ENCODE data around the gene TFF1. TPM values are rescaled to one million over a fixed set of nuclear protein-coding genes. Genes with fewer than 3 reads are reported as not detected.

Gene TFF1
- total RNA-seq, 1 donor from 2014 or later = not detected

DNA sequence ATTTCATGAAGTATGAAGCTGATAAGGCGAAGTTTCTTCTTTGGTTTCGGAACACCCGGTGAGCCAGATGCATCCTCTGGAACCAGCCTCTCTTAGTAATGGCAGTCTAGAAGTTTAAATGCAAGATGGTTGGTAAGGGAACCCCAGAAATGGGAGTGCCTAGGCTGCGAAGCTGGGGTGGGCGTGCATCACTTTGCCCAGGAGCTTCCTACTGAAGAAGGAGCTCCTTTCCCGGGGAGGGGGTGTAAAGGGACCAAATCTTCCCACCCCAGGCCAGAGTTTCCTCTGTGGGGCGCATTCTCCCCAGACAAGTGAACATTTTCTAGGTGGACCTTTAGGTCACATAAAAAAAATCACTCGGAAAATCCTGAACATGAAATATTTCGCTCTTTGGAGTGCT, 19.9 kb downstream of the TFF1 start:
- no peak for TF ChIP-seq CTCF (IDR thresholded peaks at IDR 0.05; ENCODE audit: unreplicated experiment)
- H3K9me3 Mint-ChIP-seq (ENCODE audit: unreplicated experiment) = no peaks in the 10 kb centered on the region
- no peak for DNase-seq (ENCODE audit: low spot score)
- H3K27me3 Mint-ChIP-seq (ENCODE audit: unreplicated experiment) = no peaks in the 10 kb centered on the region
- H3K4me1 Mint-ChIP-seq (ENCODE audit: unreplicated experiment) = no peaks in the 10 kb centered on the region
- no peak overlapping the region for H3K27ac Mint-ChIP-seq (ENCODE audit: unreplicated experiment)
- no peaks in the 10 kb centered on the region for H3K36me3 Mint-ChIP-seq (ENCODE audit: low read depth, unreplicated experiment)
- no peak overlapping the region for H3K4me3 Mint-ChIP-seq (ENCODE audit: unreplicated experiment)

DNA sequence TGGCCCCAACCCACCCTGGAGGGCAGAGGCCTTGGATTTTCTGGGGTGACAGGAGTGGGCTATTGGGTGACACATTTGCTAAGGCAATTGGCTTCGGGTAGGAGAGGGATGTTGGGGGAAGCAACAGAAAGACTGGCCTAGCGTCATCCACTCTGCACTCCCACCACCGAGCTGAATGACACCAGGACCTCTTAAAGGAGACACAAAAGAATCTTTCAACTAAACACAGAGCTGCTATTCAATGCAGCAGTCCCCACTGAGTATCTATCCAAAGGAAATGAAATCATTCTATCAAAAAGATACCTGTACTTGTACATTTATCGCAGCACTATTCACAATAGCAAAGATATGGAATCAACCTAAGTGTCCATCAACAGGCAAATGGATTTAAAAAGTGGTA, 21.7 kb downstream of the TFF1 start:
- no peaks in the 10 kb centered on the region for H3K36me3 Mint-ChIP-seq (ENCODE audit: low read depth, unreplicated experiment)
- H3K9me3 Mint-ChIP-seq (ENCODE audit: unreplicated experiment) = no peaks in the 10 kb centered on the region
- no peak overlapping the region for H3K27ac Mint-ChIP-seq (ENCODE audit: unreplicated experiment)
- no peak for TF ChIP-seq CTCF (IDR thresholded peaks at IDR 0.05; ENCODE audit: unreplicated experiment)
- no peaks in the 10 kb centered on the region for H3K4me1 Mint-ChIP-seq (ENCODE audit: unreplicated experiment)
- H3K27me3 Mint-ChIP-seq (ENCODE audit: unreplicated experiment) = peaks cover 2% of the 10 kb centered on the region
- DNase-seq (ENCODE audit: low spot score) = no peak
- no peak overlapping the region for H3K4me3 Mint-ChIP-seq (ENCODE audit: unreplicated experiment)

DNA sequence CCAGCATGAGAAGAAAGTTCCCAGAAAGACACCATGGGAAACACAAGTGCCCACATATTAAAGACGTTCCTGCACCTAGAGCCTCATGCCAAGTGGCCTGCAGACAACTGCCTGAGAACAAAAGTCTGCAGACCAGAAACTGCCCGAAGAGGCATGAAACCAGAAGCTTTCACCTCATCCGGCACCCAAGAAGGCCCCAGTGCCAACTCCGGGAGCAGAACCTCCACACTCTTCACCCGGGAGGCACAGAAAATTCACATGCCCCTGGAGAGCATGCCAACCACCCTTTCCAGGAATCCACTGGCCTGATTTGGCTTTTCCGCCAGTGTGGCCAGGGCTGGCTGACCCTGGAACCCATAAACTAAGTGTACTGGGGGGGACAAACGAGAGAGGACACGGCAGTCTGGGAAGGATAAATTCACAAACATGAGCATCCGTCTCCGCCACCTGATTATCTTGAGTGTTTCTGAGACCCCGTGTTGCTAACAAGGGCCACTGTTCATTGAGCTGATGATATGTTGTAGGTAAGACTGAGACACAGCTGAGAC, 22.3 kb downstream of the TFF1 start:
- TF ChIP-seq CTCF (IDR thresholded peaks at IDR 0.05; ENCODE audit: unreplicated experiment) = no peak
- no peak overlapping the region for H3K4me3 Mint-ChIP-seq (ENCODE audit: unreplicated experiment)
- H3K4me1 Mint-ChIP-seq (ENCODE audit: unreplicated experiment) = no peaks in the 10 kb centered on the region
- H3K27ac Mint-ChIP-seq (ENCODE audit: unreplicated experiment) = no peak overlapping the region
- H3K9me3 Mint-ChIP-seq (ENCODE audit: unreplicated experiment) = no peaks in the 10 kb centered on the region
- H3K36me3 Mint-ChIP-seq (ENCODE audit: low read depth, unreplicated experiment) = no peaks in the 10 kb centered on the region
- DNase-seq (ENCODE audit: low spot score) = no peak
- H3K27me3 Mint-ChIP-seq (ENCODE audit: unreplicated experiment) = peaks cover 2% of the 10 kb centered on the region

DNA sequence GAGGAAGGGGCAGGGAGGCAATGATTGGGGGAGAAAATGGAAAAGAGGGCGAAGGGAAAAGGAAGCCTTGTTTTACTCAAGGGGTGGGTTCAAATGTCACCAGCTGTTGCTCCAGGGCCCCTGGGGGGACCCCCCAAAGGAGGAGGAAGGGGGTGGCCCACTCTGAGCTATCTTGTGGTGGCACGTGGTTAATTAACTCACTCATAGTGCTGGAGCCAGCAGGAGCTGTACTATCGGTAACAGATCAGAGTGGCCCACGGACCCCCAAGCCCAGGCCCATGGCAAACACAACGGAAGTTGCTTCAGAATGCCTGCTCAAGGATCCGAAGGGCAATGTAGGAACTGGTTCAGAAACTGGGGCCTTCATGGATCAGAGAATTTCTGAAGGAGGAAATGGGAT, 22.8 kb downstream of the TFF1 start:
- Mint-ChIP-seq H3K9me3 (ENCODE audit: unreplicated experiment) (no peaks in the 10 kb centered on the region), H3K4me3 (ENCODE audit: unreplicated experiment) (no peak overlapping the region), H3K27me3 (ENCODE audit: unreplicated experiment) (peaks cover 4% of the 10 kb centered on the region), H3K4me1 (ENCODE audit: unreplicated experiment) (no peaks in the 10 kb centered on the region), H3K36me3 (ENCODE audit: low read depth, unreplicated experiment) (no peaks in the 10 kb centered on the region), H3K27ac (ENCODE audit: unreplicated experiment) (no peak overlapping the region)
- DNase-seq (ENCODE audit: low spot score) = no peak
- TF ChIP-seq CTCF (IDR thresholded peaks at IDR 0.05; ENCODE audit: unreplicated experiment) = no peak

DNA sequence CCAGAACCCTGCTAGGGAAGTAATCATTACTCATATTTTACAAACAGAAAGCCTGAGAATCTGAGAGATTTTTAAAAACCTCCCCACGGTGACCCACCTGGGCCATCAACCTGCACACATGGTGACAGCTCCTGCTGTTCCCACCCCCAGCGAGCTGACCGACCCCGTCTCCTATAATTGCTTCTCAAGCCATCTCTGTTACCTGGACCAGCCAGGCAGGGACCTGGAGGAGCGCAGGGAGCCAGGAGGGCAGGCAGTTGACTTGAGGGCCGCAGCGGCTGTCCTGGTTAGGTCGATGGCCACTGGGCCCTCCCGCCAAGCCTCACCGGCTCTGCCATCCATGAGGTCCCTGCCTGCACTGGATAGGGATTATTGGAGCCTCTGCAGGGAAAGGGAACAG, 23.2 kb downstream of the TFF1 start:
- DNase-seq (ENCODE audit: low spot score) = no peak
- no peak for TF ChIP-seq CTCF (IDR thresholded peaks at IDR 0.05; ENCODE audit: unreplicated experiment)
- Mint-ChIP-seq H3K27me3 (ENCODE audit: unreplicated experiment) (peaks cover 4% of the 10 kb centered on the region), H3K27ac (ENCODE audit: unreplicated experiment) (no peak overlapping the region), H3K9me3 (ENCODE audit: unreplicated experiment) (no peaks in the 10 kb centered on the region), H3K4me3 (ENCODE audit: unreplicated experiment) (no peak overlapping the region), H3K4me1 (ENCODE audit: unreplicated experiment) (no peaks in the 10 kb centered on the region), H3K36me3 (ENCODE audit: low read depth, unreplicated experiment) (no peaks in the 10 kb centered on the region)

Measured in endothelial cell (in vitro differentiated cells).